IPS-NIHi11 (cell line): ENCODE results near the gene ACAN.
A peak's percentile ranks its signal among the peaks of the same experiment; 100 is the strongest.

Experiments
- DNase-seq: peaks from one replicate; pipeline ENCODE4 v3.0.0; 2012; ENCODE audit warnings: mixed read lengths, low spot score

ACAN gene

DNA sequence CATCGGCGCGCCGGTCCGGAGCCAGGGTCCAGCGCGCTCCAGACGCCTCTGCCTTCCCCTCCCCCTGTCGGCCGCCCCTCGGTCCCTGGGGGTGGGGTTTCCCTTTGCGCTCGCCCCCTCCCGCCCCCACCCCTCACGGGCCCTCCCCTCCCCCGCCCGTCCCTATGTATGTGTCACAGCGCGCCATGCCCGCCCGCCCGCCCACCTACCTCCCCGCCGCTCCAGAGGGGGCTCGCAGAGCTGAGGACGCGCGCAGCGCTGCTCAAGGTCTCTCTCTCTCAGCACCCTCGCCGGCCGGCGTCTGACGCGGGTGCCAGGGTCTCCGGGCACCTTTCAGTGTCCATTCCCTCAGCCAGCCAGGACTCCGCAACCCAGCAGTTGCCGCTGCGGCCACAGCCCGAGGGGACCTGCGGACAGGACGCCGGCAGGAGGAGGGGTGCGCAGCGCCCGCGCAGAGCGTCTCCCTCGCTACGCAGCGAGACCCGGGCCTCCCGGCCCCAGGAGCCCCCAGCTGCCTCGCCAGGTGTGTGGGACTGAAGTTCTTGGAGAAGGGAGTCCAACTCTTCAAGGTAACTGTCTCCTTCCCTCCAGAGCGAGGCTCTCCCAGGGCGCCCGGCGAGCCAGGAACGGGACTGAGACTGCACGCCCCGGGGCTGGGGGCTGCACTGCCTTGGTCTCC is at the start of gene ACAN:
Gene ACAN, plus strand, starts transcription at position 196 of the 679 bp plus-strand sequence. CDS start 32,771 bp downstream, outside the sequence.
- peak; percentile 79 for DNase-seq

GRCh38 chr15:88756521-88756920 is 46.7 kb upstream of the ACAN start:
- no peak for DNase-seq

- DNase-seq: no peak
Measured at GRCh38 chr15:88756921-88757320, 46.3 kb upstream of the ACAN start.

DNA sequence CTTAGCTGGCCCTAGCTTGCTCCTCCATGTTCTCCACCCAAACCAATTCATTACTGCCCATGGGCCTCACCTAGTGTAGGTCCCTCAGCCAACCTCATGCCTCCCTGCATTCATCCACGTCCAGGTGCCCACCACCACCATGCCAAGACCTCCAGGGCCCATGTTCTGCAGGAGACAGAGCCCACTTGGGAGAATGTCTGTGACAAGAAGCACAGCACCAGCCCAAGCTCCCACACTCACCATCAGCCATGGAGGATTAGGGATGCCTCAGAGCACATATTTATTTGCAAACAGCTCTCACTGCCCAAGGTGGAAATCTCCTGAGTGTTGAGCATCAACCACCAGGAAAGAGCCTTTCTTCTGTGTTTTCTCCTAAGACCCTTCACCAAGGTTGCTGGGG is 43.4 kb upstream of the ACAN start:
- no peak for DNase-seq

DNA sequence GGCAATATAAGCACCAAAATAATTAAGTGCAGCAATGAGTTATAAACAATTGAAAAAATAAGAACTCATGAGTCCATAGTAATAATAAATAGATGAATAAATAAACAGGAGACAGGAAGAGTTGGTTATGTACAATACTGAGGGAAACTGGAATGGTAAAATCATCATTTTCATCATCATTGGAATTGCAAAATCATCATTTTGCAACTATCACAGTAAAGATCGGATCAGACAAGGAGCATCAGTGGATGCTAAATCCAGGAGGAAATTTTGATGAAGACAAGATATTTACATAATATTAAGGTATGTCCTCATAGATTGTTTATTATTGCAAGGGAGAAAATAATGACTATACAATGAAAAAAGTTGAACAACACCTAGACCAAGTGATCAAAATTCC is 38.8 kb upstream of the ACAN start:
- DNase-seq: no peak

DNA sequence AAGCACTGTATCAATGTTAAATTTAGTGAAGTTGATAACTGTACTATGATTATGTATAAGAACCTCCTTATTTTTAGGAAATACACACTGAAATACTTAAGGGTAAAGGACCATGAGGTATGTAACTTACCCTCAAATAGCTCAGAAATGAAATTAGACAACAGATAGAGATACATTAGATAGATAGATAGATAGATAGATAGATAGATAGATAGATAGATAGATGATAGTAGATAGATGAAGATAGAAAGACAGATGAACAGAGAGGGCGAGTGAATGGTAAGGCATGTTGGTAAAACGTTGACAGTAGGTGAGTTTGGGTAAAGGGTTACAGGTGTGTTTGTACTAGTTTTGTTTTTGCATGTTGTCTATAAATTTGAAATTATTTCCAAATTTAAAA is 38.0 kb upstream of the ACAN start:
- no peak for DNase-seq

DNA sequence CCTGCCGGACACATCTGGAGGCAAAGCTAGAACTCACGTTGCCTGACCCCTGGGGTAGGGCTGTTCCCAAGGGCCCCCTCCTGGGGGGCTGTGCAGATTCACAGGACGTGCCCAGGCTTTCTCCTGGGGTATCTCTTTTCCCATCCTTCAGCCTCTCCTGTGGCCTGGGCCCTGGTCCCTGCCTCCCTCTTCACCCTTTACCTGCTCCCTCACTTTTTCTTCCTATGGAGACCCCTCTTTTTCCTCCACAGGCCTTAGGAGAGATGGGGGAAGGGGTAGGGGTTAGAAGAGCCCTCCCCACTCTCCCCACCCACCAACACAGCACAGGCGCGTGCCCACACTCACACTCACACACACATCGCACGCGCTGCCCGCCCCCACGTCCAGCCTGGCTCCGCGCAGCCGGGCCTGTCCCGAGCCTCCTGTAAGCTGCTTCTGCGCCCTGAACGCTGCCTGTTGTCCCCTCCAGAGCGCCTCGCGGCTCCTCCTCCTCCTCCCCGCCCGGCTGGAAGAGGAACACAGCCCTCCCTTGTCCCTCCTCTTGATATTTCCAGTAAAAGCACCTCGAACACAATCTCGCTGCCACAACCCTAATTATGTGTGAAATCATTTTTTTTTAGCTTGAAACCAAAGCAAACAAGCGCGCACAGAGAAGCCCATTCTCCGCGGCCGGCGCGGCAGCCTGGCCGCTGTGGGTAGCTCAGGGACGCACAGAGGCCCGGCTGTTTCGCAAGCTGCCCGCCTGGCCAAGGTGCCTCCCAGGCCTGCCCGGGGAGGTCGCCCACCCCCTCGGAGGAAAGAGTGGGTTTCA is 33.9 kb upstream of the ACAN start:
- peak; percentile 74 for DNase-seq

- DNase-seq: no peak
Measured at GRCh38 chr15:88775776-88776175, 27.5 kb upstream of the ACAN start.

DNA sequence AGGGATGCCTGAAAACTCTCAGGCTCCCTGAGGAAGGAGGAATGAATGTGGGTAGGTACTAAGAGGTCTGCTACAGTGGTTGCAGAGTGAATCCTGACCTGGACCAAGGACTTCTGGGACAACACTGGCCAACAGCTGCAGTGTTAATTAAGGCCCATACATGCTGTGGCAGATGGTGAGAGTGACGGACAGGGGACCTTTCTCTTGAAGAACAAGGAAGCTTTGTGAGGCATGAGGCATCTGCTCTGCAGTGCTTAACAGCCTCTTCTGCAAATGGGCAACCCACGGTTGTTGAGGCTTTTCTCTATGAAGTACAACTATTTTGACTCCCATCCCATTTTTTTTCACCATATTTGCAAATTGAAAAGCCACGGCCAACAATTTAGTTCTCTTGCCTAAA is 26.6 kb upstream of the ACAN start:
- no peak for DNase-seq

GRCh38 chr15:88779944-88780343 is 23.3 kb upstream of the ACAN start:
- no peak for DNase-seq

DNA sequence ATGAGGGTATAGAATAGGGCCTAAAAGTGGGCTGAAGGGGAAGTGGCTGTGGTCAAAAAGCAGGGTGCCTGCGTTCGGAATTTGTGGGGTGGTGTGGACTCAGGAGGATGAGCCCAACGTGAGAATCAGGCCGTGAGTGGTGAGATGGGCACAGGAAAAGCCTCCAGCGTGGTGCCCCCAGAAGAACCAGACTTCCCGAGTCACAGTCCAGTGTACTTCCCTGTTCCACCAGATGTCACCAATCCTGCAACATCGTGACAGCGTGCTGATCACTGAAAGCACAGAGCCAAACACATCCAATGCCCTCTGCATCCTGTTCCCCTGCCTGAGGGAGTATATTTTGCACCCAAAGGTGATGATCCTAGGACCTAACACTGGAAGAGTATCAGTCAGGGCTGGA is 20.8 kb upstream of the ACAN start:
- DNase-seq: no peak

- DNase-seq: no peak
Measured at GRCh38 chr15:88785217-88785616, 18.0 kb upstream of the ACAN start.

DNA sequence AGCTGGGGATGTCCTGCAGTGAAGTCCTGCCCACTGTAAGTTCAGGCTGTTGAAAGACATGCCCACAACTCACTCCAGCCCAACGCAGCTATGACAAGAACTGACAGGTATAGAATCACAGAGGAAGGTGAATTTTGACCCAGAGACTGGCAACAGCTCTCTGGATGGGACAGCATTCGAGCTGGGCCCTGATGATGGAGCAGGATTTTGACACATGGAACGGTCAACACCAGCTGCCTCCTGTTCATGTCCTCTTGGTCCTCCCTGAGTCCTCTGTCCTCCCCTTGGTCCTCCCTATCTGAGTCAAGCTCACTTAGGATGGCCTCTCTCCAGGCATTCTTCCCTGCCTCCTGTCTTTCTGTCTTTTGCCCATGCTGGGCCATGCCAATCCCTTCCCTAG is 15.2 kb upstream of the ACAN start:
- no peak for DNase-seq

DNA sequence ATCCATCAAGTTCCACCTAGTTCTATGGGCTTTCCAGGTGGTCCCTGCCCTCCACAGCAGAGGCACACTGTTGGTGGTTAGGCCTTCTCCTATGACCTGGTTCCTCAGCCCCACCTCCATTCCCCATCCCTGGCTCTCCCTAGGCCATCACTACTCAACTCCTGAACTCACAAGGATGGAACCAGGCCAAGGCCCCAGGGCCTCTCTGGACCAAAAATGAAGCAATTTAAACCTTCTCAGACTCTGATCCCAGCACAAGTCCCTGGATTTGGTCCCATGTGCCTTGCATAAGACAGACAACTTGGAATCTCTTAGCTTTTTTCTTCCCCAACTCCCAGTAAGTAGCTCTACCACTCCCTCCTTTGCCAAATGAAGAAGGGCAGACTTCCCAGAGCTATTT is 14.4 kb upstream of the ACAN start:
- no peak for DNase-seq

GRCh38 chr15:88790486-88790885 is 12.8 kb upstream of the ACAN start:
- no peak for DNase-seq

DNA sequence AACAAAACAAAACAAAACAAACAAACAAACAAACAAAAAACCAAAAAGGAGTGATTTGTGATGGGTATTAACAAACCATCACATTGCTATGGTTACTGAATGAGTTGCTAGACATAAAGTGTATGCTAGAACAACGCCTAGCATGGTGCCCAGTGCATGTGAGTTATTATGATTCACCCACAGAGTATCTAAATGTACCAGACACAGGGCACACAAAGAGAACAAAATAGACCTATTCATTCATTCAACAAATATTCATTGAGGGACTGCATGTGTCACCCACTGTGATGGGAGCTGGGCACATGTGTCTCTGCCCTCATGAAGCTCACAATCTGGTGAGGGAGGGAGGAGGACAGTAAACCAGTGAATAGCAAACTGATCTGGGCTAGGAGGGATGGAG is 11.6 kb upstream of the ACAN start:
- no peak for DNase-seq

GRCh38 chr15:88792342-88793282 is 10.6 kb upstream of the ACAN start:
- no peak for DNase-seq

DNA sequence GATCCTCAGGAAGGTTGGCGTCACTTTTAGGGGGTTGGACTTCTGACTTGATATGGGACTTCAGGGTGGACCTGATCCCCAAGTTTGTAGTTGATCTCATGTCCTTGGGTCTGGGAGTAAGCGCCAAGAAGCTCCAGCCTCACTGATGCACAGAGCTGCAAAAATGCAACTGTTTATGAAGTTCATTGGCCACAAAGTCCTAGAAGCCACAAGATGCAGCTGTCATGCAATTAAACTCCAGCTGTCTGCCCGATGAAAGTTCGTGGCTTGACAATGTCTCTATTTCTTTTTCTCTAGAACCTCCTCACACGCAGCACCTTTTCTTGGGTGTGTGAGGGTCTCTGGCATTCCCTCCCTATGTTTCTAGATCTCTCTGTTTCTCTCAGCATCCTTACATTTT is 9.2 kb upstream of the ACAN start:
- DNase-seq: no peak

- no peak for DNase-seq
Measured at GRCh38 chr15:88797663-88798339, 5.4 kb upstream of the ACAN start.

DNA sequence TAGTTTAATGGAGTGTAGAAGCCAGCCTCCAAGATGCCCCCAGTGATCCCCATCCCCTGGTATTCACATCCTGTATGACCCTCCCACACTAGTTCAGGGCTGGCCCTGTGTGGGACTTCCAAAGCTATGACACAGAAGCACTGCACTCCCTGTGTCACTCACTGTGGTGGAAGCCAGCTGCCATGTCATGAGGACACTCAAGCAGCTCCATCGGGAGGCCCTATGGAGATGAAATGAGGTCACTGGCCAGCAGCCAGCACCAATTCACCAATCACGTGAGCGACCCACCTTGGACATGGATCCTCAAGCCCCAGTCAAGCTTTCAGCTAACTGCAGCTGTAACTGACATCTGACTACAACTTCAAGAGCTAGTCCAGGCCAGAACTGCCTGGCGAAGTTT is 3.9 kb upstream of the ACAN start:
- DNase-seq: no peak

GRCh38 chr15:88800026-88800425 is 3.2 kb upstream of the ACAN start:
- no peak for DNase-seq

- DNase-seq: no peak
Measured at GRCh38 chr15:88800738-88801137, 2.5 kb upstream of the ACAN start.
